ENCODE measurements around the gene STRA8. TPM values are rescaled to one million over a fixed set of nuclear protein-coding genes. Genes with fewer than 3 reads are reported as not detected.

STRA8 gene
- total RNA-seq, 1 experiment from 2014 or later = not detected

DNA sequence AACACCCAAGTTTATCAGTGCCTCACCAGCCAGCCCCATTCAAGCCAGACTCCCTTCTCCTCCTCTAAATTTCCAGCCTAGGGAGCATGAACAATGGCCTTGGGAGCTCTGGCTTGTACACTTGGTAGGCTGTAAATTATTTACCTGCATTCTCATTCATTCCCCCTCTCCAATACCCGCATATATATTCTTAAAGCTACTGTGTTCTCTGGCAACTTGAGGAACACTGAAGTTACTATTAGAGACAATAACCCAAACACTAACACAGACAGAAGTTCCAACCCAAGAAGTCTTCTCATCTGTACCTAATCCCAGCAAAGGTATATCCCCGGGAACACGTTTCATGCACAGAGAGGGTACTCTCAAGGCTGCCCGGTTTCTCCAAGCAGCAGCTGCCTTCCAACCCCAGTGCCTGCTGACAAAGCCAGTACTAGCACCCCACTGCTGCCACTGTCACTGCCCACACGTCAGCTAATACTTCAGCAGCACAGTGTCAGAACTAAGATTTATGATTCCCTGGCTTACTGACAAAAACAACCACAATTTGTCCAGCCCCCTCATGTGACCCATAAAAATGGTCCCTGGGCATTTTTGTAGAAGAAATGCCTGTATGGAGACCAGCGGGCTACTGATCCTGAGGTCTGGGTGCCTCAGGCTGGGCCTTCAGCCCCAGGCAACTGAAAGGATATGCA lies 25.4 kb upstream of the STRA8 start:
- Histone ChIP-seq H3K18ac (ENCODE audit: insufficient read length, low read depth, low read length) (no peak overlapping the region), H2BK20ac (ENCODE audit: low read depth, low read length, poor library complexity, severe bottlenecking) (no peak overlapping the region), H2BK12ac (ENCODE audit: insufficient read length, low read depth, low read length) (no peak overlapping the region), H4K5ac (ENCODE audit: insufficient read length, low read depth, low read length) (no peak overlapping the region), H3K27ac (ENCODE audit: insufficient read length, low read depth, low read length) (no peak overlapping the region), H2BK5ac (ENCODE audit: insufficient read length, low read length) (no peak overlapping the region), H2AK5ac (ENCODE audit: insufficient read length, low read length) (no peak overlapping the region), H3T11ph (ENCODE audit: low read length) (no peak overlapping the region), H4K8ac (replicated peaks; ENCODE audit: insufficient read length, low read depth, low read length) (no peak overlapping the region), H4K20me1 (ENCODE audit: control insufficient read depth, insufficient read depth, insufficient read length) (no peaks in the 10 kb centered on the region), H2AFZ (ENCODE audit: low read length) (no peak overlapping the region), H4K91ac (ENCODE audit: insufficient read length, low read depth, low read length) (no peak overlapping the region), H3K4ac (ENCODE audit: low read depth, low read length) (no peak overlapping the region), H3K4me2 (ENCODE audit: insufficient read depth, insufficient read length, low read length) (no peak overlapping the region), H3K9me3 (ENCODE audit: control insufficient read depth, low read depth, low read length) (no peaks in the 10 kb centered on the region), H3K14ac (ENCODE audit: insufficient read depth, low read length) (no peak overlapping the region), H2BK120ac (ENCODE audit: low read depth, low read length, poor library complexity, severe bottlenecking) (no peak overlapping the region), H3K4me1 (ENCODE audit: insufficient read depth, low read length) (0 out of 2 replicates have a peak, but pooled peaks cover 2% of the 10 kb centered on the region), H3K23ac (ENCODE audit: insufficient read length, low read depth, low read length) (no peak overlapping the region), H3K79me2 (ENCODE audit: insufficient read depth, low read length) (no peaks in the 10 kb centered on the region), H3K79me1 (ENCODE audit: insufficient read depth, low read depth, low read length, poor library complexity, severe bottlenecking) (no peaks in the 10 kb centered on the region), H3K9ac (ENCODE audit: extremely low read depth, insufficient read length, low read length) (no peak overlapping the region), H3K27me3 (ENCODE audit: insufficient read depth, low read length) (no peaks in the 10 kb centered on the region), H3K56ac (ENCODE audit: insufficient read length, low read depth, low read length) (no peak overlapping the region), H2BK15ac (ENCODE audit: low read depth, low read length) (no peak overlapping the region), H3K23me2 (ENCODE audit: insufficient read length, low read depth, low read length, poor library complexity, severe bottlenecking) (peaks cover 8% of the 10 kb centered on the region)
- no peak for DNase-seq
- WGBS (ENCODE audit: extremely low coverage, insufficient read length, low lambda C conversion rate) = no CpG with 5 or more reads among the region's 6 CpGs
- H3K4me1 Mint-ChIP-seq = peaks cover 3 to 16% of the 10 kb centered on the region in 2 experiments; a peak in 2 of 4 replicates
- H3K36me3 Mint-ChIP-seq (ENCODE audit: insufficient read depth in 1 of 3, low read depth in 3 of 3) = peaks cover 0 to 17% (median 8%) of the 10 kb centered on the region in 3 experiments; a peak in 6 of 7 replicates
- peaks cover 10% of the 10 kb centered on the region for H3K27me3 Mint-ChIP-seq (ENCODE audit: low read depth)
- peak overlapping the region in 2 of 3 experiments; percentile 44 to 94; a peak in 4 of 7 replicates for H3K27ac Mint-ChIP-seq
- H3K4me3 Mint-ChIP-seq = no peak overlapping the region
- TF ChIP-seq, protein P1, sequence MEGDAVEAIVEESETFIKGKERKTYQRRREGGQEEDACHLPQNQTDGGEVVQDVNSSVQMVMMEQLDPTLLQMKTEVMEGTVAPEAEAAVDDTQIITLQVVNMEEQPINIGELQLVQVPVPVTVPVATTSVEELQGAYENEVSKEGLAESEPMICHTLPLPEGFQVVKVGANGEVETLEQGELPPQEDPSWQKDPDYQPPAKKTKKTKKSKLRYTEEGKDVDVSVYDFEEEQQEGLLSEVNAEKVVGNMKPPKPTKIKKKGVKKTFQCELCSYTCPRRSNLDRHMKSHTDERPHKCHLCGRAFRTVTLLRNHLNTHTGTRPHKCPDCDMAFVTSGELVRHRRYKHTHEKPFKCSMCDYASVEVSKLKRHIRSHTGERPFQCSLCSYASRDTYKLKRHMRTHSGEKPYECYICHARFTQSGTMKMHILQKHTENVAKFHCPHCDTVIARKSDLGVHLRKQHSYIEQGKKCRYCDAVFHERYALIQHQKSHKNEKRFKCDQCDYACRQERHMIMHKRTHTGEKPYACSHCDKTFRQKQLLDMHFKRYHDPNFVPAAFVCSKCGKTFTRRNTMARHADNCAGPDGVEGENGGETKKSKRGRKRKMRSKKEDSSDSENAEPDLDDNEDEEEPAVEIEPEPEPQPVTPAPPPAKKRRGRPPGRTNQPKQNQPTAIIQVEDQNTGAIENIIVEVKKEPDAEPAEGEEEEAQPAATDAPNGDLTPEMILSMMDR (conservative IDR thresholded peaks at IDR 0.05) = no peak
- H3K9me3 Mint-ChIP-seq = no peaks in the 10 kb centered on the region

Measured in H9 (cell line).